DOHH2 (cell line): ENCODE data around the gene KCNN3.

Experiments used
- CTCF ChIP-seq: fragments of 200-600 bp; sonication (generic); IDR thresholded peaks from one replicate; pipeline ENCODE4 v1.5.1; 2014; ENCODE audit warnings: antibody characterized with exemption, mild to moderate bottlenecking, low read depth, low read length; ENCODE audit not compliant: poor library complexity, severe bottlenecking
- EZH2phosphoT487 ChIP-seq: fragments of 200-600 bp; sonication (generic); IDR thresholded peaks from 2 replicates; pipeline ENCODE4 v1.6.1; 2017; ENCODE audit warnings: borderline replicate concordance, mild to moderate bottlenecking, antibody characterized with exemption, low read length, moderate library complexity, mixed read lengths

DNA sequence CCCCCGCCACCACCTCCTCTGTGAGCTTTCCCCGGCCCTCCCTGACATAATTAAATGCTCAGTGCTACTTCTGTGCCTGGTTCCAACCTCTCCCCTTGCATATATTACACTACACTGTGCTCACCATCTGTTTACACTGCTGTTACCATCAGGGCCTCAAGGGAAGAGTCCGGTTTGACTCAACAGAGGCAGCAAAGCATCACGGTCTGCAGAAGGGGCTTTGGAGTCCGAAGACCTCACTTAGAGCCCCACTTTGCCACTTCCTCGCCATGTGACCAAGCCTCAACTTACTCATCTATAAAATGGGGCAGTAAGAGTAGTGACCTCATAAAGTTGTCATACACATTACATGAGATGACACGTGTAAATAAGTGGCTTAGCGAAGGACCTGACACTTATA is 27.4 kb downstream of the KCNN3 start:
- no peak for TF ChIP-seq CTCF
- no peak for TF ChIP-seq EZH2phosphoT487
